GM21390 (cell line): ENCODE results near the gene TERT.

Experiments used
- ATAC-seq: cut with Tn5 transposase; IDR thresholded peaks from one replicate; pipeline ENCODE4 v1.9.1; 2021; ENCODE audit not compliant: unreplicated experiment

TERT gene

DNA sequence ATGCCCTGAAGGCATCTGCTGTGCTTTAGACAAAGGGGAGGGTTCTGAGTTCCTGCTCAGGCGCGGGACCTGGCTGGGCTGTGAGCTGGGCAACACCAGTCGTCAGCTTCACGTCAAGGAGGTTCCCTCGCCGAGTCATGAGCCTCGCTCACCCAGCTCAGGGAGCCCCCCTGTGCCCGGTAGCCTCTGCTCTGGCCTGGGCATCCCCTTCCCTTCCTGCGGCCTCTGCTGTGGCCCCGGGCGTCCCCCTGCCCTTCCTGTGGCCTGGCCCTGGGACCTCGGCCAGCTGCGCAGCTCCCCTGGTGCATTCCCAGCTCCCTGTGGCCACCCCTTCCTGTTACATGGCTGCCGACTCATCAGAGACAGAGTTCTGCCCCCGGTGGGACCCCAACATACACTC lies 29.8 kb downstream of the TERT start:
- ATAC-seq, result no peak

DNA sequence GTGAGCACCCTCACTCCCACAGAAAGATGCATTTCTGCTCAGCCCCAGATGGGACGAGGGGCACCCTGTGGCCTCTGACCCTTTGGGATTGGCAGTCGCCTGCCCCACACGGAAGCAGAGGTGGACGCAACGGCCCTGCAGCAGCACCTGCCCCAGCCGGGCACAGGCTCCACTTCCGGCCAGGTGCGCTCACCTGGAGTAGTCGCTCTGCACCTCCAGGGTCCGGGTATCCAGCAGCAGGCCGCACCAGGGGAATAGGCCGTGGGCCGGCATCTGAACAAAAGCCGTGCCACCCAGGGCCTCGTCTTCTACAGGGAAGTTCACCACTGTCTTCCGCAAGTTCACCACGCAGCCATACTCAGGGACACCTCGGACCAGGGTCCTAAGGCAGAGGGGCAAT lies 30.7 kb downstream of the TERT start:
- no peak for ATAC-seq

DNA sequence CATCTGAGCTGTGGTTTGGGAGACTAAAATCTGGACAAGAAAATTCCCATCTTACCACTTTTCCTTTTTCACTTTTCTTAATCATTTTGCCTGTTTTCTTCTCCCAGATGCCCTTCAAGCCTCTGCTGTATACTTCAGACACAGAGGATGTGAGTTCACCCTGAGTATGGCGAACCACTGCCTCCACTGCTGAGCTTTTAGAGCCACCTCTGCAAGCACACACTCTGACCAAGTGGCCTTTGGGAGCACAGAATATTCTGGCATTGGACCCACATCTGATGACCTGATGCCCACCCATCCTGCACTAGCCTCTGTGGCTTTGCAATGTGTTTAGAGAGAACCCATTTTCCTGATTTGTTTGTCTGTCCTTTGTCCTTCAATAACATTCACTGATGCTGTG lies 32.5 kb downstream of the TERT start:
- ATAC-seq, result no peak

DNA sequence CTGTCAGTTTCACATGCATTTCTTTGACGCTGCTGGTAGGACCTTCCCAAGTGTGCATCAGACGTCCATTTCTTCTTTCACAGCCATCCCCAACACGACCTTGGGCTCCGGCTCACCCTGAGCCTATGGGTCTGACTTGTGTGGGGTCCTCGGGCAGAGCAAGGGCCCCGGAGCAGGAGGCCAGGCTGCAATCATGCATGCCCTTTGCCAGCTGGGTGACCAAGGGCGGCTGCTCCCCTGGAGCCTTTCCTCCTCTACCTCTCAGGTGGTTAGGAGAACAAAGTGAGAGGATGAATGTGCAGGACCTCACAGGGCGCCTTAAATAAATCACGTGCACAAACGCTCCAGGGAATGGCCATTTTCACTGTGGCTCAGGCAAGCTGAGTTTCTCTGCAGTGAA lies 33.2 kb downstream of the TERT start:
- ATAC-seq, result no peak

DNA sequence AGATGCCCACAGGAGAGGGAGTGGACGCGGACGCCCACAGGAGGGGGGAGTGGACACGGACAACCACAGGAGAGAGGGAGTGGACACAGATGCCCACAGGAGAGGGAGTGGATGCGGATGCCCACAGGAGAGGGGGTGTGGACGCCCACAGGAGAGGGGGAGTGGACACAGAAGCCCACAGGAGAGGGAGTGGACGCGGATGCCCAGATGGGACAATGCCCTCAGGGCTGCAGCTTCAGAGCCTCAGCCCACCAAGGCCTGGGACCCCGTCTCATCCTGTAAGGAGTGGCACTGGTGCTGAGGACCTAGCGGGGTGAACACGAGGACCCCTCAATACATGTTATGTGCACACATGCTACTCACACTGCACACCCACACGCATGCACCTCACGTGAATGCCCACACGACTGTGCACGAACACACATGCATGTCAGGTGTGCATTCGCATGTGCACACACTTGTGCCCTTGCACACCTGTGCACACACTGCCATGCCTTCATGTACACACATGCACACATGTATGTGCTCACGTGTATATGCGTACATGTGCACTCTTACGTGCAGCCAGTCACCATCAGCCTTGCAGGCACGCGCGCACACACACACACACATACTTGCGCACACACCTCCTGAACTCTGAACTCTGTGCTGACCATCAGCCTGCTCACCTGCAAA lies 34.9 kb downstream of the TERT start:
- no peak for ATAC-seq

DNA sequence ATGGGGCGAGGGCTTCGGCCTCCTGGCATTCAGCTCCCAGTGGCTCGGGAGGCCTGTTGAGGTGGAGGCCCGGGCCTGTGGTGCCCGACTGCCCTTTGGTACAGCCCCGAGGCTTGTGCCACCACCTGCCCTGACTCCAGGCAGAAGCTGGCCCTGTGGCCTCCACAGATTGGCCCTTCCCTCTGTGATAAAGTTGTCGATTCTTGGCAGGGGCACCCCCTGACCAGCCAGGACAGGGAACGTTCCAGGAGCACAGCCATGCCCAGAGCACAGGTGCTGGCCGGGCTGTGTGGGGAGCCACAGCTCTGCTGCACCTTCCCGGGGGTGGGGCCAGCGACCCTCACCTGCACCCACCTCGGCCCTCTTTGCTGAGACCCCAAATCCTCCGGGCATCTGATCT lies 37.0 kb downstream of the TERT start:
- no peak for ATAC-seq

DNA sequence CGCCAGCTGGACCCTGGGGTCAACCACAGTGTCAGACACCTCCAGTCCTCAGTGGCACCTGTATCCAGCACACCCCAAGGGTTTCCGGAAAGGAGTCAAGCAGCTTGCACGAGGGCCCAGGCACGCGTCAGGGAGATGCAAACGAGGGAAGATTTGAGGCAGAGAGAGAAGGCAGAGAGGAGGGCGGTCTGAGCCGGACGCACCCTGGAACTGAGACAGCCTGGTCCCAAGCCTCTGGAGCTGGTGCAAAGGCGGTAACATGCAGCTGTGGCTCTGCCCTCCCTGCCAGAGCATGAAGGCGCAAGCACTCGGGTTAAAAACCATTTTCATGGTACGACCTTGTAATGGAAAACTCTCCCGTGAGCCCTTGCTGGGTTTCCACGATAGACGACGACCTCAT lies 37.5 kb downstream of the TERT start:
- no peak for ATAC-seq

DNA sequence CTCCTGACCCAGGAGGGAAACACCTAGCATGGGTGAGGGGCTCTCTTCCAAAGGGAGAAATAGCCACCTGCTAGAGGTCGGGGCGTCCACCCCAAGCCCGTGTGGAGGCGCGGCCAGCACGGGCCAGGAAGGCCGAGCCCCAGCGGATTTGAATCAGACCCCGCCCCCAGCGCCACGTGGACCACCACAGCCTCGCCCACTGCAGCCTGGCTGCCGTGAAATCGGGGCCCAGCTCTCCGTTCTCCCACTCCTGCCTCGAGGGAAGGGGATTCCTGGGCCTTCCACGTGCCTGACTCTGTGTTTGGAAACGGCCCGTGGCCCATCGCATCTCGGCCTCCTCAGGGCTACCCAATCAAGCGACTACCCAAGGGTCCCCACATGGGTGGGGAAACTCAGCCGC lies 38.1 kb downstream of the TERT start:
- ATAC-seq, result no peak

DNA sequence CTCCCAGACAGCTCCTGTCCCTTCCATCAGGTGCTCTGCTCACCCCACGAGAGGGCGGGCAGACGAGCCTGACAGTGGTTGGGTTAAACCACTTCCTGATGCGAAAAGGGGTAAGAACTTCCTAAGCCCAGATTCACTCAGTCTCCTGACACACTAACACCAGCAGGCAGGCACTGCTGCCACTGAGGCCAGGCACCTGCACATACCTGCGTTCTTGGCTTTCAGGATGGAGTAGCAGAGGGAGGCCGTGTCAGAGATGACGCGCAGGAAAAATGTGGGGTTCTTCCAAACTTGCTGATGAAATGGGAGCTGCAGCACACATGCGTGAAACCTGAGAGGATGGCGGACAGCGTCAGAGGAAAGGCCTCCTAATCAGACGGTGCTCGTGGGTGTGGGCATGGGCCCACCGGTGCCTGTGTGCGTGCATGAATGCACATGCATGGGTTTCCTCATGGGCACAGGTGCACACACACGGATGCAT lies 39.7 kb downstream of the TERT start:
- no peak for ATAC-seq

DNA sequence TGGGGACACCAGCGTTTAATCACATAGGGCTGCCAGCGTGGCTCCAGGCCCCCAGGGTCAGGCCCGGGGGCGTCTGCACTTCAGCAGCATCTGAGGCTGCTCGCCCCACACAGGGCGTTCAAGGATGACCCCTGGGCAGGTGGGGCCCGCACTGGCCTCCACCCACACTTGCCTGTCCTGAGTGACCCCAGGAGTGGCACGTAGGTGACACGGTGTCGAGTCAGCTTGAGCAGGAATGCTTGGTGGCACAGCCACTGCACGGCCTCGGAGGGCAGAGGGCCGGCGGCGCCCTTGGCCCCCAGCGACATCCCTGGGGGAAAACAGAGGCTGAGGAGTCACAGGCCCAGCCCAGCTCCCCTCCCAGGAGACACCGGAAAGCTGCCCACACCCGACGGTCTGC lies 40.7 kb downstream of the TERT start:
- ATAC-seq, result no peak

DNA sequence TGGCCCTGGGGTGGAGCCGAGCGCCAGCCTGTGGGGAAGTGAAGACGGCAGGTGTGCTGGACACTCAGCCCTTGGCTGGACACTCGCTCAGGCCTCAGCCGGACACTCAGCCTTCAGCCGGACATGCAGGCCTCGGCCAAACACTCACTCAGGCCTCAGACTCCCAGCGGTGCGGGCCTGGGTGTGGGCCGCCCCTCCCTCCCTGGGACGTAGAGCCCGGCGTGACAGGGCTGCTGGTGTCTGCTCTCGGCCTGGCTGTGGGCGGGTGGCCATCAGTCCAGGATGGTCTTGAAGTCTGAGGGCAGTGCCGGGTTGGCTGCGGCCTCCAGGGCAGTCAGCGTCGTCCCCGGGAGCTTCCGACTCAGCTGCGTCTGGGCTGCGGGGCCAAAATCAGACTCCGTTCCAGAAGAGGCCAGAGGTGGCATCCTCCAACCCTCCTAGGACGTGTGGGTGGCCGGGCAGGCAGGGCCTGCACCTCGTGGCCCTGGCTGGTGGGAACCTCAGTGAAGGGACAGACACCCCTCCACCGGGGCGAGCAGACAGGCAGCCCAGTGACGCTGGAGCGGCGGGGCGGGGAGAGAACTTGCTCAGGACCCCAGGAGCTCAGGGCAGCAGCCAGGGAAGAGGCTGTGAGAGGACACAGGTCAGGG lies 41.3 kb downstream of the TERT start:
- ATAC-seq, result no peak

DNA sequence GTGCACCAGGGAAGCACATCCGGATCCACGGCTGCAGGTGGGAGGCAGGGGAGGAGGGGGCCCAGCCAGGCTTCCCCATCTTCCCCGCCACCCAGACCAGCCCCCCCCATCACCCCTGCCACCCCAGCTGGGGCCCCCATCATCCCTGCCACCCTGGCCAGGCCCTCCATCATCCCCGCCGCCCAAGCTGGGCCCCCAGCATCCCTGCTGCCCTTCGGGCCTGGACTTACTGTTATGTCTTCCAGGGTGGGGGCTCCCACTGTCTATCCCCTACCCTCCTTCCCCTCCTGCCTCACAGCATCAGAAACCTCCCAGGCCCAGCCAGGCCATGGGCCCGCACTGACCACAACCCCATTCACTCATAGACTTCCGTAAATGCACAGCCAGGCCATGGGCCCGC lies 42.2 kb downstream of the TERT start:
- ATAC-seq, result no peak

DNA sequence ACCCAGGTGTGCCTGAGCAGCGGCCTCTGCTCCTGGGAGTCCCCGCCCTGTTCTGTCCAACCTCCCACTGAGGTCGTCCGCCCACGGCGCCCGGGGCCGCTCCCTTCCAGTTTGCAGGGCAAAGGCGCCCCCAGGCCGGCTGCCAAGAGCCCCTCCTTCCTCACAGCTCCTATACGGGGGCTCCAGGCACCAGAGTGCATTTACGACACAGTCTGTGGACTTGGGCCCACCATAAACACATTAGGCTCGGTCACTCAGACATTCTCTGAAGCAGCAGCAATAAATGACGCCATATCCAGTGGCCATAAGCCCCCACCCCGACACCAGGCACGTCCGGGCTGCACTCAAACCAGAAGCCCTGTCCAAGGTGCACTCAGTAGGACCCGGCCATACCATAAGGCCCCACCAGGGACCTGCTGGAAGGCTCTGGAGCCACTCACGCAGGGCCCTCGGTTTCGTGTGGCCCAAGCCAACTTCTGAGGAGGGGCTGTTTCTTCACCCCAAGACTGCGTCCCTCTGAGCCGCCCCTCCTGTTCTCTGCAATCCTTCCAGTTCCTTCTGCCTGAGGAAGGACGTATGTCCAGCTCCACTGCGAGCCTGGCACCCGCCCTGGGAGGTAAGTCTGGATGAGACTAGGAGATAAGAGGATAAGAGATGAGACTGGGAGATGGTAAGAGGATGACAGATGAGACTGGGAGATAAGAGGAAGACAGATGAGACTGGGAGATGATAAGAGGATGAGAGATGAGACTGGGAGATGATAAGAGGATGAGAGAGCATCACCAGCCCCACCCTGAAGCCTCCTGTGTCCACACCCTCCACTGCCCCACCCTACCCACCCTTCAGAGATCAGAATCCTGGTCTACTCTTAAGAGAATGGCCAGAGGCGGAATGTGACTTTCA lies 42.9 kb downstream of the TERT start:
- ATAC-seq, result no peak

DNA sequence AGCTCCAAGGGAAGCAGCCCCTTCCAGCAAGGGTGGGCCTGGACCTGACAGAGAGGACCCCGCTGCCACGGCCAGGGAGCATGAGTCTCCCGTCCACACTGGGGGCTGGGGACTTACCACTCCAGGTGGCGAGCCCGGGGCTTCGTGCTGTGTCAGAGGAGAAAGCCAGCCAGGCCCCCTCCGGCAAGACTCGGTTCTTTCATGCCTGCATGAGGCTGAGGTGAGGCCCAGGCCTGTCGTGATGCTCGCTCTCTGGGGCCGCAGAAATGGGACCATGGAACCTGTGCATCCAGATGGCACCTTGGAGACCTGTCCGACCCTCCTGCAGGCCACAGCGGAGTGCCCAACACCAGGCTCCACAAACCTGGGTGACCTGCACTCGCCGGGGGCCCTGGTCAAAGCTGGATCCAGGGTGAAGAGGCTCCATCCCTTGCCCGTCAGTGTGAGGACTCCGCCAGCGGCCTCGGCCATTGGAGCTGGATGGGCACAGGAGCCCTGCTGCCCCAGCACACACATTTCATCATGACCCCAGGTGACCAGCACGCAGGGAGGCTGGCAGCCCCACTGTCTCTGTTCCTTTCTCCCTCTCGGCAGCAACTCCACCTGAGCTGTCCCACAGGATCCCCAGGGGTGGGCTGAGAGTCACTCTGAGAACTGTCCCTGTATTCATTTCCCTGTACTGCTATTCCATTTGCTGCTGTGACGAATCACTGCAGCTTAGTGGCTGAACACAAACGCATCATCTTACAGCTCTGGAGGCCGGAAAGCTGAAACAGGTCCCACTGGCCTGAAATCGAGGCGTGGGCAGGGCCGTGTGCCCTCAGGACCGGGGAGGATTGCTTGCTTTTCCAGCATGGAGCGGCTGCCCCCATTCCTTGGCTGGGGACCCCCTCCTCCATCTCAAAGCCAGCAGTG lies 45.2 kb downstream of the TERT start:
- no peak for ATAC-seq

DNA sequence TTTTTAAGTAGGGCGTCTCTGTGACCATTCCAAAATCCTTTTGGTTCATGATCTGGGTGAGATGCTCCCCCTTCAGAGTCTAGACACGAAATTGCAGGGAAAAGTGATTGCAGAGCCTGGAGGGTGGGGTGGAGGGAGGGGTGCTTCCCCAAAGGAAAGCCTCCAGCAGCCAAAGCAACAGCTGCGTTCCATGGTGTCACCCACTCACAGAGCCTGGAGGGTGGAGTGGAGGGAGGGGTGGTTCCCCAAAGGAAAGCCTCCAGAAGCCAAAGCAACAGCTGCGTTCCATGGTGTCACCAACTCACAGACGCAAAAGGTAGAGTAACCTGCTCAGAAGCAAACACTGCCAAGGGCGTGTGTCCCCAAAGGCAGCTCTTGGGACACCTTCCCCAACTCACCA lies 47.1 kb downstream of the TERT start:
- ATAC-seq, result no peak

DNA sequence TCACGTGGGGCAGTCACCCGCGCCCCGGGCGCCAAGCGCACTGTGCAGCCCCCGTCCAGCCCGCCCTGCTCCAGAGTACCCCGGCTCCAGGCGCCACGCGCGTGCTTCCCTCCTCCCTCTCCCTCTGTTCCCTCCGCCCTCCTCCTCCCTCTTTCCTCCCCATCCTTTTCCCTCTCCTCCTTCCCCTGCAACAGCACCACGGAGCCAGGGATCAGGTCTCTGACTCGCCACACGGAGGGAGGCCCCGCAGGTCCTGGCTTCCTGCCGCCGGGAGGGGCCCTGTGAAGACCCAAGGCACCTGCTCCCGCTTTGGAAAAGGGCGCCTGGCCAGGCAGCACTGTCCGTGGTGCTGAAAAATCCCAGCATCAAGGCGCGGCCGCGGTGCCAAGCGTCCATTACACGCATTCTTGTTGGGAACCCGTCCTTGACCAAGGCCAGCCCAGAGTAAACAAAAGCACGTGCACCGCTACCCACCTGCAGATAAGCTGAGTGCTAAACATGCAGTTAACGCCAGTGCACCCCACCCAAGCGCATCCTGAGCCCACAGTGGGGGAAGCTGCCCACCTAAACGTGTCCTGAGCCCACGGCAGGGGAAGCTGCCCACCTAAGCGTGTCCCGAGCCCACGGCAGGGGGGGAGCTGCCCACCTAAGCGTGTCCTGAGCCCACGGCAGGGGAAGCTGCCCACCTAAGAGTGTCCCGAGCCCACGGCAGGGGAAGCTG lies 48.0 kb downstream of the TERT start:
- ATAC-seq, result no peak

DNA sequence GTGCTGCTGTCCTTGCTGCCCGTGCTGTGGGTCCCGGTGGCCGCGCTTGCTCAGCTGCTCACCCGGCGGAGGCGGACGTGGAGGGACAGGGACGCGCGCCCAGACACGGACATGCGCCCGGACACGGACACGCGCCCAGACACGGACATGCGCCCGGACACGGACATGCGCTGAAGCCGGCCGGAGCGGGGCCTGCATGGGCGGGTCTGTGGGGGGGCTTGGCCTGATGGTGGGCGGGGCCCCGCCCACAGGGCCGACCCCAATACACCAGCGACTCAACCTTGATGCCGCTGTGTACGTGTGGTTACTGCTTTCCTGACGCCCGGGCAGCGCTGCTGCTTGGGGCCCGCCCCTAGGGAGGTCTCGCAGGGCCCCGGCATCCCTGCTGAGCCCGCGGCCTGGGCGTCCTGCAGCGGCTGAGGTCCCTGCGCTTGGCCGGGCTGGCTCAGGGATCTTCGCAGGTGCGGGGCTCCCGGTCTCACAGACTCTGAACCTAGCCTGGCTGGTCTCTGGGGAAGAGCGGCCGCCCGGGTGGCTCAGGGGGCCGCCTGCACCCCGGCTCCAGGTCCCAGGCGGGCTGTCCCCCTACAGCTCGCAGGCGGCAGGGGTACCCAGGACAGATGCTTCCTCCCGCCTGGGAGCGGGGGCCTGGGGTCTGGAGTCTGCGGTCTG lies 48.8 kb downstream of the TERT start:
- ATAC-seq, result no peak

DNA sequence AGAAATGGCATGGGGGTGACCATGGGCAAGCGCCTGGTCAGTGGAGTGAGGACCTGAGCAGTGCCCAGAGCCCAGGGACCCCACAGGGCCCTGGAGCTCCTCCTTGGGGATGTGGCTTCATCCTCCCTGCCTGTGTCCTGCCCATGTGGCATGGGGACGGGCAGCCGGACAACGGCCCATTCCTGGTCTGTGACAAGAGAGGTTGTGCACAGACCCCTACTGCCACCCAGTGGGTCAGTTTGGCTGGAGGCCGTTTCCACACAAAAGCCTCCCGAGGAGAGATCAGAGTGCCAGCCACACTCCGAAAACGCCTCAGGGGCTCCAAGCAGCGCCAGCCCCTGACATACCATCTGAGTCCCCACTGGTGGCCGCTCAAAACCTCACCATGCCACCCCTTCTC lies 49.9 kb downstream of the TERT start:
- no peak for ATAC-seq

DNA sequence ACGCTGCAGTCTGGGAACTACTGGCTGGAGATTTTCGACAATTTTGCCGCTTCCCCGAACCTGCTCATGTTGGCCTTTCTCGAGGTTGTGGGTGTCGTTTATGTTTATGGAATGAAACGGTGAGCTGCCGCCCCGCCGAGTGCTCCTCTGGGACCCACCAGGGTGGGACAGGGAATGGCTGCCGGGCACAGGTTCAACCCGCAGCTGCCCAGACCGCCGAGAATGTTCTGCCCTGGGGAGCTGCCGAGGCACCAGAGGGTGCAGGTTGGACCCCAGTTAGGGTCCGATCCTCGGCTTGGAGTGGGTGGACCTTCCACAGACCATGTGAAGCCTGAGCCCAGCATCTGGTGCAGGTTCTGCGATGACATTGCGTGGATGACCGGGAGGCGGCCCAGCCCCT lies 50.6 kb downstream of the TERT start:
- ATAC-seq, result no peak
